HFFc6 (cell line): ENCODE results near the gene VGLL3. TPM values are rescaled to one million over a fixed set of nuclear protein-coding genes. Genes with fewer than 3 reads are reported as not detected.

ENCODE experiments used
- DNase-seq: peaks from one replicate; pipeline ENCODE4 v3.0.0-alpha.2; 2018
- H3K27ac Mint-ChIP-seq: 2 replicates; pipeline ENCODE4 v1.8.0; 2020; ENCODE audit warnings: mild to moderate bottlenecking, mixed read lengths
- H3K27me3 Mint-ChIP-seq: 2 replicates; pipeline ENCODE4 v1.8.0; 2021; ENCODE audit warnings: mild to moderate bottlenecking, moderate library complexity, mixed read lengths; ENCODE audit not compliant: insufficient read depth
- H3K36me3 Mint-ChIP-seq: 2 replicates; pipeline ENCODE4 v1.8.0; 2021; ENCODE audit warnings: low read depth, mixed read lengths
- H3K4me1 Mint-ChIP-seq: 2 replicates; pipeline ENCODE4 v1.8.0; 2020; ENCODE audit warnings: low read depth, mixed read lengths
- H3K4me3 Mint-ChIP-seq: 2 replicates; pipeline ENCODE4 v1.8.0; 2020; ENCODE audit warnings: mild to moderate bottlenecking, moderate library complexity, mixed read lengths
- H3K9me3 Mint-ChIP-seq: 2 replicates; pipeline ENCODE4 v1.8.0; 2020; ENCODE audit warnings: mild to moderate bottlenecking, mixed read lengths
- CTCF ChIP-seq: fragments of 200-600 bp; sonication (generic); IDR thresholded peaks from 2 replicates; pipeline ENCODE4 v1.5.0; 2021; ENCODE audit warnings: antibody characterized with exemption, mild to moderate bottlenecking
- total RNA-seq, 6 experiments: library from RNA; stranded (reverse); fragmentation: NEBNext Ultra II Directional; extraction: Animal tissue kit (Norgen Biotek cat#: 25700); gene quantifications; 2 replicates in 1 of 6; 3 replicates in 5 of 6; pipeline ENCODE4 v1.2.3, GENCODE V29; 2021

VGLL3 gene
- total RNA-seq, 6 experiments from 2014 or later = 117 to 193 (median 151) TPM

DNA sequence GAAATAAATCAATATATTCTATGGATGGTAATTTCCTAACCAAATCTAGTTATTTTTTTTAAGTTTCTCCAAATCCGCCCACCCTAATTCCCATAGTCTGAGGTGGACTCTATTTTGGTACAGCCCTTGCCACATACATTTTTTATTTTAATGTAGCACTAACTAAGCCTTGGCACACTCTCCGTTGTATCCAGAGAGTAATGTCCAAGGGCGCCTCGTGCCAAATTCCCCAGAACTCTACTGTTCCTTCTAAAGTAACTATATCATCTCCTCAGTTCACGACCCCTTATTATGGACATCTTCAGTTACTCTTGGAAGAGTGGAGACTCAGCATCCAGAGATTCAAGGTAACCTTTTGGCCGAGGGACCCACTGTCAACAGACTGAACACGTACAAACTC lies 1.3 kb downstream of the VGLL3 start:
- DNase-seq = no peak
- Mint-ChIP-seq H3K27me3 (peaks cover 4% of the 10 kb centered on the region; the same call in 1 of the 2 replicates), H3K4me1 (peaks cover 72% of the 10 kb centered on the region), H3K27ac (peak overlapping the region; percentile 93), H3K4me3 (peak overlapping the region; percentile 96), H3K36me3 (peaks cover 21% of the 10 kb centered on the region), H3K9me3 (no peaks in the 10 kb centered on the region)
- no peak for TF ChIP-seq CTCF

GRCh38 chr3:86989006-86989405 lies 1.9 kb downstream of the VGLL3 start:
- H3K4me3 Mint-ChIP-seq = peak overlapping the region; percentile 96
- peaks cover 4% of the 10 kb centered on the region; the same call in 1 of the 2 replicates for H3K27me3 Mint-ChIP-seq
- H3K9me3 Mint-ChIP-seq = no peaks in the 10 kb centered on the region
- peak overlapping the region; percentile 93 for H3K27ac Mint-ChIP-seq
- peaks cover 72% of the 10 kb centered on the region for H3K4me1 Mint-ChIP-seq
- DNase-seq = no peak
- peaks cover 21% of the 10 kb centered on the region for H3K36me3 Mint-ChIP-seq
- TF ChIP-seq CTCF = no peak

- peak overlapping the region; percentile 93 for H3K27ac Mint-ChIP-seq
- peak overlapping the region; percentile 96 for H3K4me3 Mint-ChIP-seq
- H3K27me3 Mint-ChIP-seq = peaks cover 4% of the 10 kb centered on the region; the same call in 1 of the 2 replicates
- H3K9me3 Mint-ChIP-seq = no peaks in the 10 kb centered on the region
- DNase-seq = peak; percentile 63
- peaks cover 72% of the 10 kb centered on the region for H3K4me1 Mint-ChIP-seq
- peaks cover 21% of the 10 kb centered on the region for H3K36me3 Mint-ChIP-seq
- no peak for TF ChIP-seq CTCF
These were observed 2.7 kb downstream of the VGLL3 start for GRCh38 chr3:86988235-86988634.

DNA sequence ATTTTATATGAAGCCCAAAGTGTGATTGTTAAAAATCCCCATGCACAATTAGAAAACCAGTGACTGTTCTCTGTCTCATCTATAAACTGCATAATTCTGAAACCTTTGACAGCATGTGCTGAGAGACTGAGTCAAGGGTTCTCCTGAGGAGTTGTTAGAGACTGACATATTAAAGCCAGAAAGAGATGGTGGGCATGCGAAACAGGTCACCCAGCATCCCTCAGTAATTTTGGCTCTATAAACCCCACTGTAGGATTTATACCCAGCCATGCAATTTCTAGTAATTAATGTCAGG lies 3.6 kb downstream of the VGLL3 start:
- H3K36me3 Mint-ChIP-seq = peaks cover 21% of the 10 kb centered on the region
- H3K27me3 Mint-ChIP-seq = peaks cover 4% of the 10 kb centered on the region; the same call in 1 of the 2 replicates
- peak overlapping the region; percentile 96 for H3K4me3 Mint-ChIP-seq

DNA sequence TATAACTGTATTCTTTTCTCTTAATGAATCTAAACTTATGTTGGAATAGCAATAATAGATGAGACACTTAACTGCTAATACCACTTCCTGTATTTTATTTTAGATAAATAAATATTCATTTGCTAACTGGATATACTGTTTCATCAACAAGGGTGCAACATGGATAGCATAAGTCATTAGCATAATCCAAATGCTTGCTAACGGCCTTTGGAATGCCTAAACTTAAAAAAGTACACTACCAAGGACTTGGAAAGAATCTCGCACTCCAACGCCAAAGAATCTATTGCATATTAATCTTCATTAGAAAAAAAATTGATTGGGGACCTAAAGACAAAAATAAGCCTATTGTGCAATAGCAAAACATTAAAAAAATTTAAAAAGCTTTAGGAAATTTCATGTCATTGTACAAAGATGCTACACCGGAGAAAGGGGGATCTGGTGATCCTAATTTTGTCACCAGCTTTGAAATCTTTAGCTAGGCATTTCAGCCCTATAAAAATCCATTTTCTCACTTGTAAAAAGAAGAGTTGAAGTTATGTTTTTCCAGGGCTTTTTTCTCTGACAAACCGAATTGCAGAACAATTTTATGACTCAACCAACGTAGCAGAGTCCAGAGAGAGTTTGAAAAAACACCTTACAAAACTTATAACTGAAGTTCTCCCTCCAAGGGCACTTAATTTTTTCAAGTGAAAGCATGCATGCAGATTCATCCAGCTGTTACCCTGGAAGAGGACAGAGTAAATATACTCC lies 4.1 kb downstream of the VGLL3 start:
- no peak for TF ChIP-seq CTCF
- H3K4me1 Mint-ChIP-seq = peaks cover 73% of the 10 kb centered on the region
- H3K4me3 Mint-ChIP-seq = peak overlapping the region; percentile 96
- H3K27ac Mint-ChIP-seq = peak overlapping the region; percentile 82
- peaks cover 4% of the 10 kb centered on the region; the same call in 1 of the 2 replicates for H3K27me3 Mint-ChIP-seq
- H3K36me3 Mint-ChIP-seq = peaks cover 21% of the 10 kb centered on the region
- H3K9me3 Mint-ChIP-seq = no peaks in the 10 kb centered on the region
- DNase-seq = peak; percentile 54

More for the DNA sequence above, 3.6 kb downstream of the VGLL3 start:
- DNase-seq = no peak
- Mint-ChIP-seq H3K9me3 (no peaks in the 10 kb centered on the region), H3K27ac (peak overlapping the region; percentile 82), H3K4me1 (peaks cover 73% of the 10 kb centered on the region)
- no peak for TF ChIP-seq CTCF
